Thyroid gland (tissue), 4 donors: ENCODE measurements around the gene COL27A1.

Source experiments
- CTCF ChIP-seq, 6 experiments: fragments of 200-600 bp in 3 of 6; fragments of 450-650 bp in 3 of 6; sonication (generic) in 3 of 6; IDR thresholded peaks; one replicate each; pipeline ENCODE4 v1.5.1; 2016 to 2019; ENCODE audit warnings: antibody characterized with exemption in 6 of 6, mild to moderate bottlenecking in 2 of 6, inconsistent platforms in 1 of 6, moderate library complexity in 1 of 6
- POLR2A ChIP-seq, 2 donors: fragments of 450-650 bp; IDR thresholded peaks; one replicate each; pipeline ENCODE4 v1.6.1; 2017; ENCODE audit warnings: antibody characterized with exemption in 2 of 2, mild to moderate bottlenecking in 2 of 2, moderate library complexity in 1 of 2

- no peak for TF ChIP-seq CTCF (IDR thresholded peaks at IDR 0.05)
- TF ChIP-seq POLR2A (IDR thresholded peaks at IDR 0.05), result no peak
Observed at GRCh38 chr9:114282104-114282485, 126.8 kb downstream of the COL27A1 start.
